ENCODE data around the gene RNF123. TPM values are rescaled to one million over a fixed set of nuclear protein-coding genes. Genes with fewer than 3 reads are reported as not detected.
"Not testable (repeated sequence)": the region's sequence is repeated elsewhere in the genome, so short reads cannot be mapped to it uniquely, and the experiment has no call there.

RNF123 gene
- total RNA-seq, 1 donor from 2014 or later = 18.6 TPM

- DNase-seq = no peak
Measured at GRCh38 chr3:49721596-49721895, 32.2 kb downstream of the RNF123 start.

- no peak for DNase-seq
Measured at GRCh38 chr3:49721896-49722781, 32.8 kb downstream of the RNF123 start.

- no peak for DNase-seq
Measured at GRCh38 chr3:49722896-49723295, 33.5 kb downstream of the RNF123 start.

- DNase-seq = no peak
Measured at GRCh38 chr3:49723296-49723627, 33.9 kb downstream of the RNF123 start.

- peak; percentile 91 for DNase-seq
Measured at GRCh38 chr3:49723628-49724551, 34.5 kb downstream of the RNF123 start, which contains the start of gene GMPPB. TSS of gene GMPPB (minus strand) at chr3:49723951. CDS start at chr3:49723726, 225 bp downstream.

GRCh38 chr3:49724586-49724985 is 35.2 kb downstream of the RNF123 start:
- DNase-seq = no peak

- no peak for DNase-seq
Measured at GRCh38 chr3:49725906-49726681, 36.7 kb downstream of the RNF123 start.

GRCh38 chr3:49727154-49727923 is 38.0 kb downstream of the RNF123 start:
- no peak for DNase-seq

GRCh38 chr3:49727924-49728361 is 38.6 kb downstream of the RNF123 start:
- no peak for DNase-seq

- no peak for DNase-seq
Measured at GRCh38 chr3:49729966-49730609, 40.7 kb downstream of the RNF123 start.

- DNase-seq = no peak
Measured at GRCh38 chr3:49732597-49732996, 43.2 kb downstream of the RNF123 start.

- no peak for DNase-seq
Measured at GRCh38 chr3:49733551-49733950, 44.2 kb downstream of the RNF123 start.

GRCh38 chr3:49734752-49735151 is 45.4 kb downstream of the RNF123 start:
- DNase-seq = no peak

GRCh38 chr3:49738067-49738713 is 48.8 kb downstream of the RNF123 start:
- DNase-seq = no peak

GRCh38 chr3:49740427-49740826 is 51.1 kb downstream of the RNF123 start:
- no peak for DNase-seq

GRCh38 chr3:49745986-49746385 is 56.6 kb downstream of the RNF123 start:
- DNase-seq = no peak

- DNase-seq = no peak
Measured at GRCh38 chr3:49747792-49748480, 58.6 kb downstream of the RNF123 start.

- DNase-seq = not testable (repeated sequence)
Measured at GRCh38 chr3:49748874-49749273, 59.5 kb downstream of the RNF123 start.

GRCh38 chr3:49750056-49750455 is 60.7 kb downstream of the RNF123 start:
- DNase-seq = no peak

- no peak for DNase-seq
Measured at GRCh38 chr3:49751501-49751900, 62.1 kb downstream of the RNF123 start.
